Measurements from ENCODE around the gene FAM187B.

FAM187B gene

GRCh38 chr19:35177377-35178274 lies 50.9 kb downstream of the FAM187B start:
- TF ChIP-seq, protein P1, sequence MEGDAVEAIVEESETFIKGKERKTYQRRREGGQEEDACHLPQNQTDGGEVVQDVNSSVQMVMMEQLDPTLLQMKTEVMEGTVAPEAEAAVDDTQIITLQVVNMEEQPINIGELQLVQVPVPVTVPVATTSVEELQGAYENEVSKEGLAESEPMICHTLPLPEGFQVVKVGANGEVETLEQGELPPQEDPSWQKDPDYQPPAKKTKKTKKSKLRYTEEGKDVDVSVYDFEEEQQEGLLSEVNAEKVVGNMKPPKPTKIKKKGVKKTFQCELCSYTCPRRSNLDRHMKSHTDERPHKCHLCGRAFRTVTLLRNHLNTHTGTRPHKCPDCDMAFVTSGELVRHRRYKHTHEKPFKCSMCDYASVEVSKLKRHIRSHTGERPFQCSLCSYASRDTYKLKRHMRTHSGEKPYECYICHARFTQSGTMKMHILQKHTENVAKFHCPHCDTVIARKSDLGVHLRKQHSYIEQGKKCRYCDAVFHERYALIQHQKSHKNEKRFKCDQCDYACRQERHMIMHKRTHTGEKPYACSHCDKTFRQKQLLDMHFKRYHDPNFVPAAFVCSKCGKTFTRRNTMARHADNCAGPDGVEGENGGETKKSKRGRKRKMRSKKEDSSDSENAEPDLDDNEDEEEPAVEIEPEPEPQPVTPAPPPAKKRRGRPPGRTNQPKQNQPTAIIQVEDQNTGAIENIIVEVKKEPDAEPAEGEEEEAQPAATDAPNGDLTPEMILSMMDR (conservative IDR thresholded peaks at IDR 0.05; ENCODE audit: control insufficient read depth, insufficient read depth, low read depth, low read length) = no peak
- no peak overlapping the region for H3K4me3 ChIP-seq (ENCODE audit: control insufficient read depth, low read depth, low read length)
- DNase-seq (ENCODE audit: low read depth) = no peak

- TF ChIP-seq, protein P1 (conservative IDR thresholded peaks at IDR 0.05; ENCODE audit: control insufficient read depth, insufficient read depth, low read depth, low read length) = no peak
- no peak for DNase-seq (ENCODE audit: low read depth)
- H3K4me3 ChIP-seq (ENCODE audit: control insufficient read depth, low read depth, low read length) = no peak overlapping the region
These were observed 52.4 kb downstream of the FAM187B start for GRCh38 chr19:35176181-35176570.

Measured in fibroblast of mammary gland (primary cell).